Spleen (tissue), 7 donors: Measurements from ENCODE around the gene TRAF5.

Source experiments
- POLR2A ChIP-seq, 3 donors: fragments of 450-650 bp; IDR thresholded peaks; one replicate each; pipeline ENCODE4 v1.5.1; 2017; ENCODE audit warnings: antibody characterized with exemption in 3 of 3, mild to moderate bottlenecking in 1 of 3
- POLR2AphosphoS5 ChIP-seq, 3 donors: sonication (generic); formaldehyde crosslinking; IDR thresholded peaks; one replicate each; pipeline ENCODE4 v1.5.1; 2017; ENCODE audit warnings: antibody characterized with exemption in 3 of 3
- TF ChIP-seq, protein P1 (sequence below), 11 experiments: fragments of 200-600 bp in 7 of 11; fragments of 450-650 bp in 4 of 11; sonication (generic) in 4 of 11; IDR thresholded peaks in 8 of 11; conservative IDR thresholded peaks in 3 of 11; 1 replicate in 7 of 11; 2 replicates in 4 of 11; pipeline versions ENCODE4 v1.4.0 to v1.8.0; 2016 to 2021; ENCODE audit warnings: antibody characterized with exemption in 11 of 11, inconsistent platforms in 4 of 11, mild to moderate bottlenecking in 1 of 11
- donor health status: DM: no; HTN: no; CAD: no; lungs with moderate emphysema.
- donor health status: DM: no; HTN: no; CAD: no.
- donor health status: DM: no; HTN: no; CAD: no.

DNA sequence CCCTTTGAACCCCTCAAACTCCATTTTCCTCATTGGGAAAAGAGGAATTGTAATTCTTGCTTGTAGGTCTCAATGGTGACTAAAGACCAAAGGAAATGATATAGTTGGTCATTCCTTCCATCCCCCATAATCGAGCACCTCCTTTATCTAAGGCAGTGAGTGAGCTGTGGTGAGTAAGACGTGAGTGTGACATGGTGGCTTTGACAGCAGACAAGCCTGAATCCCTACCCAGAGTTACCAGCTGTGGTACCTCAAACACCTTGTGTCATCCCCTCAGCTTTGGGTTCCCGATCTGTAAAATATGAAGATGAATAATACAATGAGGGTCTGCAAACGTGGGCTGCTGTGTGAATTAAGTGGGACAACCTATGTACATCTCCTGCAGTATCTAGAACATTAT, 8.4 kb downstream of the TRAF5 start:
- no peak for TF ChIP-seq POLR2A (IDR thresholded peaks at IDR 0.05)
- TF ChIP-seq, protein P1, sequence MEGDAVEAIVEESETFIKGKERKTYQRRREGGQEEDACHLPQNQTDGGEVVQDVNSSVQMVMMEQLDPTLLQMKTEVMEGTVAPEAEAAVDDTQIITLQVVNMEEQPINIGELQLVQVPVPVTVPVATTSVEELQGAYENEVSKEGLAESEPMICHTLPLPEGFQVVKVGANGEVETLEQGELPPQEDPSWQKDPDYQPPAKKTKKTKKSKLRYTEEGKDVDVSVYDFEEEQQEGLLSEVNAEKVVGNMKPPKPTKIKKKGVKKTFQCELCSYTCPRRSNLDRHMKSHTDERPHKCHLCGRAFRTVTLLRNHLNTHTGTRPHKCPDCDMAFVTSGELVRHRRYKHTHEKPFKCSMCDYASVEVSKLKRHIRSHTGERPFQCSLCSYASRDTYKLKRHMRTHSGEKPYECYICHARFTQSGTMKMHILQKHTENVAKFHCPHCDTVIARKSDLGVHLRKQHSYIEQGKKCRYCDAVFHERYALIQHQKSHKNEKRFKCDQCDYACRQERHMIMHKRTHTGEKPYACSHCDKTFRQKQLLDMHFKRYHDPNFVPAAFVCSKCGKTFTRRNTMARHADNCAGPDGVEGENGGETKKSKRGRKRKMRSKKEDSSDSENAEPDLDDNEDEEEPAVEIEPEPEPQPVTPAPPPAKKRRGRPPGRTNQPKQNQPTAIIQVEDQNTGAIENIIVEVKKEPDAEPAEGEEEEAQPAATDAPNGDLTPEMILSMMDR (IDR thresholded peaks at IDR 0.05 in 8 of 11, conservative IDR thresholded peaks at IDR 0.05 in 3 of 11): no peak
- no peak for TF ChIP-seq POLR2AphosphoS5 (IDR thresholded peaks at IDR 0.05)
